ENCODE data around the gene PRKCE.

The PRKCE gene

DNA sequence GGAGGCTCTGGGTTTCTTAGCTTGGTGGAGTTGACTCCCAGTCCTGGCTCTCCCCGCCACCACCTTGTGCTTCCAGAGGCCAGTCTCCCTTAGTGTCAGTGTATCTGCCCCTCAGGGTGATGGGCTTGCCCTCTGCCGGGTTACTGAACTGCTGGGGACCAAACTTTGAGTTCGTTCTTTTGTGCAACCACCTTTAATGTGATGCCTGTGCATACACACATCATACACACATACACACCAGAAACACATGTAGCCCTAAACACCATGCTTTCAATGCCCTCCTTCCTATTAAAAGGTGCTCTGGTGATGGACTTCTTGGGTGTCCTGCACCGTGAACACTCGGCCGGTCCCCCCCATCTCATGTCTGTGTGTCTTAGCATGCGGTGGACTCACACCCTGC lies 330.6 kb downstream of the PRKCE start:
- TF ChIP-seq GATA3 (IDR thresholded peaks at IDR 0.05; ENCODE audit: low read depth, low read length) (no peak), GATA2 (IDR thresholded peaks at IDR 0.05; ENCODE audit: low read depth, low read length) (no peak)

DNA sequence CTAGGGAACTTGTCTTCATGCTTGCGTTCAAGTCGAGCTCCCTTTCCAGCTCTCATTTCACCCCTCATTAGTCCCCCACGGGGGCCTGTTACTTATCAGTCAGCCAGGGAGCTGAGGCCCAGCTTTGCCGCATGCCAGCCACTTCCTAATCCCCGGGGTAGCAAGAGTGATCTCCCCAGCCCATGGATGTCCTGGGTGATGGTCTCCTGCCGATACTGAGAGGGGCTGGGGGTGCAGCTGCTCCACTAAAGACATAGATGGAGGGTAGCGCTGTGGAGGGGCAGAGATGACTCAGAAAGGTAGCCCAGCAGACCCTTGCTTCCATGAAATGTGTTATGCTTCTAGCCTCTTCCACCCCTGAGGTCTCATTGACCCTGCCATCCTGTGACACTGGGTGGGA lies 331.7 kb downstream of the PRKCE start:
- TF ChIP-seq GATA3 (IDR thresholded peaks at IDR 0.05; ENCODE audit: low read depth, low read length), result no peak
- no peak for TF ChIP-seq GATA2 (IDR thresholded peaks at IDR 0.05; ENCODE audit: low read depth, low read length)

DNA sequence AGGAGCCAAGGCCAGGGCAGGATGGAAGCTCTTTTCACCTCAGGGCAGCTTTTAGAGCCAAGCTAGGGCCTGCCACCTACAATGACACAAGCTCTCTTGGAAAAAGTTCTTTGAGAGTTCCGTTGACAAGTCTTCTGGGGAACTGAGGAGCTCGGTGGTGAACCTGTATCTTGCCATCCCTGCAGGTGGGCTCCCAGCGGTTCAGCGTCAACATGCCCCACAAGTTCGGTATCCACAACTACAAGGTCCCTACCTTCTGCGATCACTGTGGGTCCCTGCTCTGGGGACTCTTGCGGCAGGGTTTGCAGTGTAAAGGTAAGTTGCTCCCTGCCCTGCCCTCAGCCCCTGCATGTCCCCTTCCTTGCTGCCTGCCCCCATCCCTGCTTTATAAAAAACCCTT lies 332.9 kb downstream of the PRKCE start:
- TF ChIP-seq GATA2 (IDR thresholded peaks at IDR 0.05; ENCODE audit: low read depth, low read length) (no peak), GATA3 (IDR thresholded peaks at IDR 0.05; ENCODE audit: low read depth, low read length) (no peak)

DNA sequence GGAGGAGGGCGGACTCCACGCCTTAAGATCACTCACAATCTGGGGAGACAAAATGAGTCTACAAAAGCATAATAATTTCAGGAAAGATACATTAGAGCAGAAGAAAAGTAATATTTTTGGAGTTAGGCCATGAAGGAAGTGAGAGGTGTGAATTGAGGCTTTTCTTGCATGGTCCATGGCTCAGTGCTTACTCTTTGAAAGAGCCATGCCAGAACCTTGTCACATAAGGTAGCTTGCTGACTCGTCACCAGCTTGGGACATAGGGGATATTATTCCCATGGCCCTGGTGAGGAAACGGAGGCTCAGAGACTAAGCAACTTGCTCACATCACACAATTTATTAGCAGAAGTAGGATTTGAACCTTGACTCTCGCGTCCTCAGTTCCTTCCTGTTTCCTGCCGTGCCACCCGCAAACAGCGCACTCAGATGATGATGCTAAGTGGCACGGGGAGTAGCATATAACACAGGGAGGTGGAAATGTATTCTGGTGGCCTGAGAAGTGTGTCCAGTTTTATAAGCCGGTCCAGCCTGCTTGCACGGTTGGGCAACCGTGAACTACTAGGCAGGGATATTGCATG lies 333.5 kb downstream of the PRKCE start:
- TF ChIP-seq GATA3 (IDR thresholded peaks at IDR 0.05; ENCODE audit: low read depth, low read length) (no peak), GATA2 (IDR thresholded peaks at IDR 0.05; ENCODE audit: low read depth, low read length) (no peak)

DNA sequence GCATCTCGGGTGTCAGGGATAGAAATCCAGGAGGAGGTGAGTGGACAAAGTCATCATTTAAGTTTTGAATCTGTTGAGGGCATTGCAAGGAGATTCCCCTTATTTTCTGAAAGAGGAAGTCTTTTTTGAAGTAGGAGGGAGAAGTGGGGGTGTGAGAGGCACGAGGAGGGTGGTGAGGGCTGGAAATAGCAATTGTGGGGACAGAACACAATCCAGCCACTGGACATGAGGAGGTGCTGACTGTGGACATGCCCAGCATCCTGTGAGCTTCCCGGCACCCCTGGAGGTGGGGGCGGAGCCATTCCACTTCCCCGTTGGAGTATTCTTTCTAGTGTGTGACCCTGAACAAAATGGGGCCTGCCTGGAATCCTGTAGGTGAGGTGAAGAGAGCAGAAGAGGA lies 335.0 kb downstream of the PRKCE start:
- no peak for TF ChIP-seq GATA3 (IDR thresholded peaks at IDR 0.05; ENCODE audit: low read depth, low read length)
- TF ChIP-seq GATA2 (IDR thresholded peaks at IDR 0.05; ENCODE audit: low read depth, low read length), result no peak

DNA sequence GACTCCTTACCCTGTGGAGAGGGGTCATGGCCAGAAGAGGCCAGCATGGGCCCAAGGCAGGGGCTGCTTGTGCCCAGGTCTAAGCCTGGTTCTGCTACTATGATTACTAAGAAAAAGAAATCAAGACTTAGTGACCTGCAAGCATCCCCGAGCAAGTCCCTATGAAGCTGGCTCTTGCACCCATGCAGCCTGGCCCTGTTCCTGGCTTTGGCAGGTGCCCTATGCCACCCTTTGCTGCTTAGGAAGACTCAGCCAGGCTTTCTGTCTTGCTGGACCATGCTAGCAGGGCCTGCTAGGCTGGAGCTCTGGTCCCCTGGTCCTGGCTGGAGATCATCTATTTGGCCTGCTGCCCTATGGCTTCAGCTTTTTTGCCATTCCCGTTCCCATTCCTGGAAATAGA lies 336.4 kb downstream of the PRKCE start:
- TF ChIP-seq GATA2 (IDR thresholded peaks at IDR 0.05; ENCODE audit: low read depth, low read length), result no peak

DNA sequence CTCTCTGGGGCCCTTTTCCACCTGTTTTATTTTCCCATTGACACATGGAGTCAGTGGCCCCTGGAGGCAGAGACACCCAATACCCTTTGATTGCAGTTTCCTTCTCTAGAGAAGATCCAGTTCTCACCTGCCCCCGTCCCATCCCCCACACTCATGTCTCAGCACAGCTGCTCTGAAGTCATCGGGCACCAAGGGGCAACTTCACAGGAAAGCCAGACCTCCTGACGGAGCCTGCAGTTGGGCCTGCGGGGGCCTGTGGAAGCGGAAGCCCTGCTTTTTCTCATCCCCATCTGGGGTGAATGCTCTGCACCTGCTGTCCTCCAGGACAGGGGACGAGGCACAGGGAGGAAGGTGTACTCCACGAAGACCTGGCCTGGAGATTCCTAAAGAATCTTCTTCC lies 337.4 kb downstream of the PRKCE start:
- no peak for TF ChIP-seq GATA3 (IDR thresholded peaks at IDR 0.05; ENCODE audit: low read depth, low read length)
- no peak for TF ChIP-seq GATA2 (IDR thresholded peaks at IDR 0.05; ENCODE audit: low read depth, low read length)

DNA sequence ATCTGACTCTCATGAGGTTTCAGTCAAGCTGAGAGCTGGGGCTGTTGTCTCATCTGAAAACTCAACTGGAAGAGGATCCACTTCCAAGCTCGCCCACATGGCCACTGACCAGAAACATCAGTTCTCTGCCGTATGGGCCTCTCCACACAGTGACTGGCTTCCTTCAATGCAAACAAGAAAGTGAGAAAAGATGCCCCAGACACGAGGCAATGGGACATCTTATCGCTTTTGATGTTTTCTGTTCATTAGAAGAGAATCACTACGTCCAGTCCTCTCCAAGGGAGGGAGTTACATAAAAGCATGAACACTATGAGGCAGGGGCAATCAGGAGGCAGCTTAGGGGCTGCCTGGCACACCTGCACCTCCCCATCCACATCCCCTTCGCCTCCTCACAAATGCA lies 338.7 kb downstream of the PRKCE start:
- TF ChIP-seq GATA3 (IDR thresholded peaks at IDR 0.05; ENCODE audit: low read depth, low read length) (no peak), GATA2 (IDR thresholded peaks at IDR 0.05; ENCODE audit: low read depth, low read length) (no peak)

DNA sequence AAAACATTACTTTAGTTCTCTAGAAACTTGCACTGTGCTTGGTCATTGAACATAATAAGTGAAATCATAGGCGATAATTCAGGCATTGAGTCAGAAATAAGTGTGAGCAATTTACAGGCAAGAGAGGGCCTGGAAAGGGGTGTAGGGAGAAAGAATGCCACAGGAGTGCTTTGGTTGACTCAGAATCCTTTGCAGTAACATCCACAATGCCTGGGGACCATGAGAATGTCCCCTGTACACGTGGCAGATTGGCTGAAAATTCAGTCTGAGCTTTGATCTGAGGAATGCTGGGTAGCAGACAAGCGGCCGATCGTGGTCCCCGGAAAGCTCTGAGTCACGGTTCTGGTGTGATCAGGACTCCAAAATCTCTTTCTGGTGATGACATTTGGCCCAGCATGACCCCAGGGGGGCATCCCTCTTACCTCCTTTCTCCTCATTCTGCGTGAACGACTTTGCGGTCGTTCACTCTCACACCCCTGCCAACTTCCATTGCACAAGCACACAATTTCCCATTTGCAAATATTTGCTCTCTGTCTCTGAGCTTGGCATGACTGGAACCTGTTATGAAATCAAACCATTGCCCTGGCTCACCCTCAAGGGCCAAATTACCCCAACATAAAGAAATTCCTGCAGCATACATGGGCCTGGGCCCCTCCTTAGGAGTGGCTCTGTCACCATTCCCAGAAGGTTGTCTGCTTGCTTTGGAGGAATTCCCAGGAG lies 340.7 kb downstream of the PRKCE start:
- TF ChIP-seq GATA2 (IDR thresholded peaks at IDR 0.05; ENCODE audit: low read depth, low read length) (no peak), GATA3 (IDR thresholded peaks at IDR 0.05; ENCODE audit: low read depth, low read length) (no peak)

DNA sequence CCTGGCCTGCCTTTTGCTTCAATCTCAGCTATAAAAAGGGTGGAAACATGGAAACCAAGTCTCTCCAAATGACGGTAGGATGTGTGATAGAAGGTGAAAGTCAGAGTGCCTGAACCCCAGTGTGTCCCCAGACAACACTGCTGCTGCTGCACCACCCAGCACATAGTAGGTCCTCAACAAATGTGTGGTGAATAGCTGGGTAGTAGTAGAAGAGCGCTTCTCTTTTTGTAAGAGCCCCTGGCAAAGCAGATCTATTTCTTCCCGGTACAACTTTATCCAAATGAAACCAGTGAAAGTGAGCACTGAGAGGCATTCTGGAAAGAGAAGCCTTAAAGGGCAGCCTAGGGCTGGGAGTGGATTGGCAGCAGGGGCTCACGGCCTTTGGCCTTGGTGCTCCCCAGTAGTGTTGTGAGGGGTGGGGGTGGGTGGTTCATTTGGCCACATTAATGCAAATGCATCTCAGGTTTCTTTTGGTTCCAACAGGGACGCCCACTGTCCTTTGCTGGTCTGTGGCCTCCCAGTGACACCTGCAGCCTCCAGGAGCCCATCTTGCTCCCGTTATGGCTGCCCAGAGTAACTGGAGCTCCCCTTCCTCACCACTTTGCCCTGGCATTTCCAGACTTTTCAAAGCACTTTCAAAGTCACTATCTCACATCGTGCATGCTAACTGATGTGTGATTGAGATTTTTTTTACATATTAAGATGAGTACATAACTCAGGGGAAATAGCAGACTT lies 341.4 kb downstream of the PRKCE start:
- TF ChIP-seq GATA2 (IDR thresholded peaks at IDR 0.05; ENCODE audit: low read depth, low read length) (no peak), GATA3 (IDR thresholded peaks at IDR 0.05; ENCODE audit: low read depth, low read length) (no peak)

DNA sequence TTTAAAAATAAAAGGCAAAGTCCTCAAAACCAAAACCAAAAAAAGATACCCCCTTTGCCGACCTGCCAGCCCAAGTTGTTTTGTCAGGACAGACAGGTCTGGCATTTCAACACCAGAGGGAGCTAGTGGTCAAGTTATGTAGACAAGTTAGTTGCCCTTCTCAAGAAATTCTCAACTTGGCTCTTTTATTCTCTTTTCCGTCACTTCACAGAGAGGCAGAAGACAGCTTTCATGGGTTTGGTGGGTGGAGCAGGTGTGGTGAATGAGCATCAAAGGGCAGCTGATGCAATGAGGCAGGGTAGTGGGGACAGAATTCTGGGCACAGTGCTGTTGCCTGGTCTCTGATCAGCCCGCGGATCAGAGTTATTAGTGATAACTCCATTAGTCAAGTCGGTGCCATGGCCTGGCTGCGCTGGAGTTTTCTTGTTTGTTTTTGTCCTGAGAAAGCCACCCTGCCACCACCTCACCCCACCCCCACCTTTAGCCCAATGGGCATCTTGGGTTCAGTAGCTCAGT lies 342.1 kb downstream of the PRKCE start:
- no peak for TF ChIP-seq GATA2 (IDR thresholded peaks at IDR 0.05; ENCODE audit: low read depth, low read length)
- no peak for TF ChIP-seq GATA3 (IDR thresholded peaks at IDR 0.05; ENCODE audit: low read depth, low read length)

DNA sequence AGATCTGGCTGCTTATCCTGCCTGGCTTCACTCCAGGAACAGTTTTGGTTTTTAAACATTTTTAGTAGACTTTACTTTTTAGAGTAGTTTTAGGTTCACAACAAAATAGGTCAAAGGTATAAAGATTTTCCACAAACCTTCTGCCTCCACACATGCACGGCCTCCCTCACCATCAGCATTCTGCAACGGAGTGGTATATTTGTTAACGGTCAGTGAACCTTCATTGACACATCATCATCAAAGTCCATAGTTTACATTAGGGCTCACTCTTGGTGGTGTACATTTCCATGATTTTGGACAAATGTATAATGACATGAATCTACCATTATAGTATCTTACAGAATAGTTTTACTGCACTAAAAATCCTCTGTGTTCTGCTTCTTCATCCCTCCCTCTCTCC lies 342.6 kb downstream of the PRKCE start:
- TF ChIP-seq GATA2 (IDR thresholded peaks at IDR 0.05; ENCODE audit: low read depth, low read length) (no peak), GATA3 (IDR thresholded peaks at IDR 0.05; ENCODE audit: low read depth, low read length) (no peak)

DNA sequence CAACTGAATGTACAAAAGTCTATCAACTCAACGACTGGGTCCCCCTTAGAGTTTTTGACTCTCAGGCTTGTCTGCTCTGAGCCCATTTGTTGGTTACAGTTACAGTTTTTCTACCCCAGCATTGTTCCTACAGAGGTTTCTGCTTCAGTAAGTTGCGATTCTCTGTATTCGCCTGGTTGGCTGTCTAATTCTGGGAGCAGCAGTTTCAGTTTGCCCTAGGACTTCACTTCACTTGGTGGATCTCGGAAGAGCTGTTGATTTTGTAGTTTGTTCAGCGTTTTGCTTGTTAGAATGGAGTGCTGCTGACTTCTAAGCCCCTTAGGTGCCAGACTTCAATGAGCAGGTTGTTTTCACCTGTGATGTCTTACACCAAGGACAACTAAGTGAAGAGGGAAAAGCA lies 349.2 kb downstream of the PRKCE start:
- TF ChIP-seq GATA2 (IDR thresholded peaks at IDR 0.05; ENCODE audit: low read depth, low read length) (no peak), GATA3 (IDR thresholded peaks at IDR 0.05; ENCODE audit: low read depth, low read length) (no peak)

DNA sequence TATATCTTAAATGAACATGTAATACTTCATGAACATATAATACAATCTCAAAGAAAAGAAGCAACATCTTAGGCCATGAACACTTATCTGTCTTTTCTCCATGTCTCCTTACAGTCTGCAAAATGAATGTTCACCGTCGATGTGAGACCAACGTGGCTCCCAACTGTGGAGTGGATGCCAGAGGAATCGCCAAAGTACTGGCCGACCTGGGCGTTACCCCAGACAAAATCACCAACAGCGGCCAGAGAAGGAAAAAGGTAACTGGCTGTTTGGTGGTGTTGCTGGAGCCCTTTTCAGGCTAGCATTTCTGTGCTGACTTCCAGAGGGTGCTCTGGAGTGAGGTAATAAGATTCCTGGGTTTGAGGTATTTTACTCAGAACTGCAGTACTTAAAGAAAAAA lies 349.8 kb downstream of the PRKCE start:
- no peak for TF ChIP-seq GATA3 (IDR thresholded peaks at IDR 0.05; ENCODE audit: low read depth, low read length)
- no peak for TF ChIP-seq GATA2 (IDR thresholded peaks at IDR 0.05; ENCODE audit: low read depth, low read length)
